ENCODE measurements around the gene PP2D1. TPM values are rescaled to one million over a fixed set of nuclear protein-coding genes. Genes with fewer than 3 reads are reported as not detected.
"Not testable (repeated sequence)": the region's sequence is repeated elsewhere in the genome, so short reads cannot be mapped to it uniquely, and the experiment has no call there.

The PP2D1 gene
- total RNA-seq, 4 donors from 2014 or later, result not detected

GRCh38 chr3:20046556-20046955 is 34.5 kb upstream of the PP2D1 start:
- H3K9me3 ChIP-seq, result no peaks in the 10 kb centered on the region
- peaks cover 0 to 73% (median 53%) of the 10 kb centered on the region in 4 donors for H3K4me1 ChIP-seq
- no peak overlapping the region for H3K4me3 ChIP-seq
- no peak for DNase-seq (ENCODE audit: low spot score in 2 of 2)
- TF ChIP-seq EP300 (IDR thresholded peaks at IDR 0.05) (no peak), POLR2A (IDR thresholded peaks at IDR 0.05) (no peak)
- TF ChIP-seq, protein P1, sequence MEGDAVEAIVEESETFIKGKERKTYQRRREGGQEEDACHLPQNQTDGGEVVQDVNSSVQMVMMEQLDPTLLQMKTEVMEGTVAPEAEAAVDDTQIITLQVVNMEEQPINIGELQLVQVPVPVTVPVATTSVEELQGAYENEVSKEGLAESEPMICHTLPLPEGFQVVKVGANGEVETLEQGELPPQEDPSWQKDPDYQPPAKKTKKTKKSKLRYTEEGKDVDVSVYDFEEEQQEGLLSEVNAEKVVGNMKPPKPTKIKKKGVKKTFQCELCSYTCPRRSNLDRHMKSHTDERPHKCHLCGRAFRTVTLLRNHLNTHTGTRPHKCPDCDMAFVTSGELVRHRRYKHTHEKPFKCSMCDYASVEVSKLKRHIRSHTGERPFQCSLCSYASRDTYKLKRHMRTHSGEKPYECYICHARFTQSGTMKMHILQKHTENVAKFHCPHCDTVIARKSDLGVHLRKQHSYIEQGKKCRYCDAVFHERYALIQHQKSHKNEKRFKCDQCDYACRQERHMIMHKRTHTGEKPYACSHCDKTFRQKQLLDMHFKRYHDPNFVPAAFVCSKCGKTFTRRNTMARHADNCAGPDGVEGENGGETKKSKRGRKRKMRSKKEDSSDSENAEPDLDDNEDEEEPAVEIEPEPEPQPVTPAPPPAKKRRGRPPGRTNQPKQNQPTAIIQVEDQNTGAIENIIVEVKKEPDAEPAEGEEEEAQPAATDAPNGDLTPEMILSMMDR (IDR thresholded peaks at IDR 0.05), result no peak
- 87 to 94% methylated on average over 1 of the region's 1 CpG for WGBS, 2 donors
- no peaks in the 10 kb centered on the region for H3K27me3 ChIP-seq
- peak overlapping the region in 3 of 4 donors; percentile 20 to 79 (median 58) for H3K27ac ChIP-seq
- H3K36me3 ChIP-seq, result no peaks in the 10 kb centered on the region

- Histone ChIP-seq H3K27ac (peak overlapping the region in 2 of 4 donors; percentile 98 to 99), H3K4me1 (peaks cover 0 to 68% (median 53%) of the 10 kb centered on the region in 4 donors)
- H3K9me3 ChIP-seq; H3K4me3 ChIP-seq; H3K27me3 ChIP-seq; H3K36me3 ChIP-seq; DNase-seq (ENCODE audit: low spot score in 2 of 2): not testable (repeated sequence)
- WGBS, 2 donors, result 96 to 100% methylated on average over 3 of the region's 3 CpGs
These were observed 33.1 kb upstream of the PP2D1 start for GRCh38 chr3:20045141-20045540.

DNA sequence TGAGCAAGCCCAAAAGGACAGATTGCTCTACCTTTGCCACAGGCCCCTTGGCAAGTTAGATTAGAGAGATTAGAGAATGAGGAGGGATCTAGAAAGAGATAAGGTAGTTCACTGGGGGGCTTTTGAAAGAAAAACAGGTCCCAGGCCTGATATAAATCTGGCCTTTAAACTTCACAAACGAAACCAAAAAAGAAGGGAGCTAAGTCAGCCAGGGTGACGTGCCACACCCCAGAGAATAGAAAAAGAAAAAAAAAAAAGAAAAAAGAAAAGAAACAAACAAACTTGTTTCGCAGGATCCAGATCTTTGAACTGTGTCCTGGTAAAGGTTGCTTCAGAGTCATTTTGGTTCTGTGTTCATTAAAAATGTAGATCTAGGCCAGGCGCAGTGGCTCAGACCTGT is 31.8 kb upstream of the PP2D1 start:
- Histone ChIP-seq H3K4me3 (peak overlapping the region in 3 of 4 donors; percentile 26 to 41 (median 28)), H3K36me3 (no peaks in the 10 kb centered on the region), H3K27me3 (no peaks in the 10 kb centered on the region), H3K27ac (peak overlapping the region; percentile 10 to 99 (median 98)), H3K9me3 (no peaks in the 10 kb centered on the region), H3K4me1 (peaks cover 0 to 66% (median 51%) of the 10 kb centered on the region in 4 donors)
- 46 to 47% methylated on average over 4 of the region's 4 CpGs for WGBS, 2 donors
- DNase-seq (ENCODE audit: low spot score in 2 of 2), result no peak
- TF ChIP-seq, protein P1 (IDR thresholded peaks at IDR 0.05), result no peak
- TF ChIP-seq POLR2A (IDR thresholded peaks at IDR 0.05) (no peak), EP300 (IDR thresholded peaks at IDR 0.05) (no peak)

- Histone ChIP-seq H3K36me3 (no peaks in the 10 kb centered on the region), H3K27ac (peak overlapping the region; percentile 10 to 99 (median 98)), H3K4me3 (peak overlapping the region in 3 of 4 donors; percentile 26 to 41 (median 28)), H3K27me3 (no peaks in the 10 kb centered on the region), H3K9me3 (no peaks in the 10 kb centered on the region), H3K4me1 (peaks cover 0 to 66% (median 49%) of the 10 kb centered on the region in 4 donors)
- TF ChIP-seq POLR2A (IDR thresholded peaks at IDR 0.05) (no peak), EP300 (IDR thresholded peaks at IDR 0.05) (peak in 1 of 2 donors; percentile 42)
- DNase-seq (ENCODE audit: low spot score in 2 of 2), result peak; percentile 78 to 79
- 13 to 14% methylated on average over 4 of the region's 4 CpGs for WGBS, 2 donors
These were observed 31.3 kb upstream of the PP2D1 start for GRCh38 chr3:20043396-20043795.

- TF ChIP-seq, protein P1 (IDR thresholded peaks at IDR 0.05), result no peak
- TF ChIP-seq EP300 (IDR thresholded peaks at IDR 0.05), result no peak
- TF ChIP-seq POLR2A (IDR thresholded peaks at IDR 0.05), result no peak
- Histone ChIP-seq H3K27ac (peak overlapping the region; percentile 92 to 99 (median 98)), H3K4me3 (no peak overlapping the region), H3K36me3 (no peaks in the 10 kb centered on the region), H3K4me1 (peaks cover 0 to 62% (median 43%) of the 10 kb centered on the region in 4 donors), H3K9me3 (no peaks in the 10 kb centered on the region), H3K27me3 (no peaks in the 10 kb centered on the region)
- no peak for DNase-seq (ENCODE audit: low spot score in 2 of 2)
- 69 to 72% methylated on average over 5 of the region's 5 CpGs for WGBS, 2 donors
These were observed 30.3 kb upstream of the PP2D1 start for GRCh38 chr3:20042331-20042730.

GRCh38 chr3:20041197-20041780 is 29.2 kb upstream of the PP2D1 start:
- no peaks in the 10 kb centered on the region for H3K27me3 ChIP-seq
- TF ChIP-seq, protein P1 (IDR thresholded peaks at IDR 0.05), result no peak
- peak; percentile 54 to 62 for TF ChIP-seq POLR2A (IDR thresholded peaks at IDR 0.05)
- TF ChIP-seq EP300 (IDR thresholded peaks at IDR 0.05), result peak in 1 of 2 donors; percentile 84
- H3K4me3 ChIP-seq, result peak overlapping the region; percentile 76 to 97 (median 88)
- WGBS, 2 donors, result 0 to 2% methylated on average over 27 to 28 of the region's 28 CpGs
- no peaks in the 10 kb centered on the region for H3K9me3 ChIP-seq
- H3K36me3 ChIP-seq, result no peaks in the 10 kb centered on the region
- peak overlapping the region; percentile 92 to 99 (median 98) for H3K27ac ChIP-seq
- DNase-seq (ENCODE audit: low spot score in 2 of 2), result peak; percentile 83 to 88
- H3K4me1 ChIP-seq, result peaks cover 0 to 51% (median 37%) of the 10 kb centered on the region in 4 donors

Data from tibial nerve (tissue), 4 donors.